SW 1271 (cell line): Measurements from ENCODE around the gene RXYLT1.
"Not testable (repeated sequence)": the region's sequence is repeated elsewhere in the genome, so short reads cannot be mapped to it uniquely, and the experiment has no call there.

Source experiments
- DNase-seq, 2 experiments: peaks; one replicate each; lab custom pipeline; 2025; lab: John Stamatoyannopoulos, UW

RXYLT1 gene

GRCh38 chr12:63804746-63805145 lies 25.0 kb downstream of the RXYLT1 start:
- no peak for DNase-seq

GRCh38 chr12:63805704-63806672 lies 26.3 kb downstream of the RXYLT1 start:
- no peak for DNase-seq

GRCh38 chr12:63808631-63809030 lies 28.9 kb downstream of the RXYLT1 start:
- no peak for DNase-seq

- no peak for DNase-seq
Measured at GRCh38 chr12:63809566-63809965, 29.9 kb downstream of the RXYLT1 start.

GRCh38 chr12:63811334-63811733 lies 31.6 kb downstream of the RXYLT1 start:
- DNase-seq, result no peak

- DNase-seq, result no peak
Measured at GRCh38 chr12:63811755-63812154, 32.0 kb downstream of the RXYLT1 start.

- DNase-seq, result no peak
Measured at GRCh38 chr12:63814146-63814772, 34.5 kb downstream of the RXYLT1 start.

GRCh38 chr12:63815482-63815852 lies 35.8 kb downstream of the RXYLT1 start:
- no peak for DNase-seq

- no peak for DNase-seq
Measured at GRCh38 chr12:63816031-63816430, 36.3 kb downstream of the RXYLT1 start.

- no peak for DNase-seq
Measured at GRCh38 chr12:63820427-63820826, 40.7 kb downstream of the RXYLT1 start.

- DNase-seq, result no peak
Measured at GRCh38 chr12:63821781-63822251, 42.1 kb downstream of the RXYLT1 start.

GRCh38 chr12:63822352-63822751 lies 42.6 kb downstream of the RXYLT1 start:
- DNase-seq, result no peak

GRCh38 chr12:63823040-63823439 lies 43.3 kb downstream of the RXYLT1 start:
- no peak for DNase-seq

GRCh38 chr12:63826006-63826585 lies 46.4 kb downstream of the RXYLT1 start:
- DNase-seq, result peak; percentile 14 to 64

- no peak for DNase-seq
Measured at GRCh38 chr12:63828867-63829266, 49.2 kb downstream of the RXYLT1 start.

GRCh38 chr12:63836046-63836445 lies 56.3 kb downstream of the RXYLT1 start:
- no peak for DNase-seq

- DNase-seq, result no peak
Measured at GRCh38 chr12:63836936-63837335, 57.2 kb downstream of the RXYLT1 start.

GRCh38 chr12:63838411-63838810 lies 58.7 kb downstream of the RXYLT1 start:
- no peak for DNase-seq

- no peak for DNase-seq
Measured at GRCh38 chr12:63841011-63841410, 61.3 kb downstream of the RXYLT1 start.

GRCh38 chr12:63841571-63841970 lies 61.9 kb downstream of the RXYLT1 start:
- DNase-seq, result no peak

- not testable (repeated sequence) for DNase-seq
Measured at GRCh38 chr12:63842750-63843149, 63.0 kb downstream of the RXYLT1 start.

- no peak for DNase-seq
Measured at GRCh38 chr12:63843254-63843720, 63.6 kb downstream of the RXYLT1 start.
